ENCODE results near the gene DNAJC11. TPM values are rescaled to one million over a fixed set of nuclear protein-coding genes. Genes with fewer than 3 reads are reported as not detected.
"Not testable (repeated sequence)": the region's sequence is repeated elsewhere in the genome, so short reads cannot be mapped to it uniquely, and the experiment has no call there.

Gene DNAJC11
- total and polyA plus RNA-seq, 2 experiments from 2014 or later, result 35.3 to 39.5 TPM

DNA sequence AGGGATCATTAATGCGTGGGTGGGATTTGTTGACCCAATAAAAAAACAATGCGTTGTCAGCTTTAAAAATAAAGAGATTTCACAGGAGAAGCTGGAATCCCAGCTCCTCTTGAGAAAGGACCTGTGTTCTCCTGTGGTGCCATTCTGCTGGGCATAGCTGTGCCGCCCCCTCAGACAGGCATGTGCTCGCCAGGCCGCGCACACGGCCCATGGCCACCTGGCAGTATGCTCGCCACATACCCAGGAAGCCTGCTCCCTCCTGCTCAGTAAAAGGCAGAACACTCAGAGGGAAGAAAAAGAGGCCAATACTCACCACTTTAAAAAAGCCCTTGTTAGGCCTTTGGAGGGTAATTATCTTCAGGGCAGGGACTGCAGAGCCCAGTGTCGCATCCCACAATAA, 63.8 kb downstream of the DNAJC11 start:
- WGBS (ENCODE audit: low lambda C conversion rate, missing lambda C conversion rate), result 95% methylated on average over 9 of the region's 9 CpGs
- Histone ChIP-seq H3K4me1 (ENCODE audit: insufficient read depth) (no peaks in the 10 kb centered on the region), H3K9me2 (replicated peaks; ENCODE audit: insufficient read depth) (no peaks in the 10 kb centered on the region), H3K27me3 (no peaks in the 10 kb centered on the region), H2AFZ (no peak overlapping the region), H3K4me2 (no peak overlapping the region), H3K27ac (no peak overlapping the region), H3K9me3 (ENCODE audit: low read depth) (no peaks in the 10 kb centered on the region), H3K4me3 (no peak overlapping the region), H3K36me3 (replicated peaks; ENCODE audit: insufficient read depth, low read depth) (no peaks in the 10 kb centered on the region), H3K79me2 (no peaks in the 10 kb centered on the region), H4K20me1 (ENCODE audit: insufficient read depth, poor library complexity, severe bottlenecking) (no peaks in the 10 kb centered on the region)
- no peak for DNase-seq (ENCODE audit: low spot score)
- TF ChIP-seq, protein P1, sequence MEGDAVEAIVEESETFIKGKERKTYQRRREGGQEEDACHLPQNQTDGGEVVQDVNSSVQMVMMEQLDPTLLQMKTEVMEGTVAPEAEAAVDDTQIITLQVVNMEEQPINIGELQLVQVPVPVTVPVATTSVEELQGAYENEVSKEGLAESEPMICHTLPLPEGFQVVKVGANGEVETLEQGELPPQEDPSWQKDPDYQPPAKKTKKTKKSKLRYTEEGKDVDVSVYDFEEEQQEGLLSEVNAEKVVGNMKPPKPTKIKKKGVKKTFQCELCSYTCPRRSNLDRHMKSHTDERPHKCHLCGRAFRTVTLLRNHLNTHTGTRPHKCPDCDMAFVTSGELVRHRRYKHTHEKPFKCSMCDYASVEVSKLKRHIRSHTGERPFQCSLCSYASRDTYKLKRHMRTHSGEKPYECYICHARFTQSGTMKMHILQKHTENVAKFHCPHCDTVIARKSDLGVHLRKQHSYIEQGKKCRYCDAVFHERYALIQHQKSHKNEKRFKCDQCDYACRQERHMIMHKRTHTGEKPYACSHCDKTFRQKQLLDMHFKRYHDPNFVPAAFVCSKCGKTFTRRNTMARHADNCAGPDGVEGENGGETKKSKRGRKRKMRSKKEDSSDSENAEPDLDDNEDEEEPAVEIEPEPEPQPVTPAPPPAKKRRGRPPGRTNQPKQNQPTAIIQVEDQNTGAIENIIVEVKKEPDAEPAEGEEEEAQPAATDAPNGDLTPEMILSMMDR (IDR thresholded peaks at IDR 0.05; ENCODE audit: poor library complexity), result no peak
- no peak for TF ChIP-seq EZH2phosphoT487 (IDR thresholded peaks at IDR 0.05; ENCODE audit: low read depth, severe bottlenecking, unreplicated experiment)
- TF ChIP-seq EZH2 (IDR thresholded peaks at IDR 0.05; ENCODE audit: borderline replicate concordance), result no peak

DNA sequence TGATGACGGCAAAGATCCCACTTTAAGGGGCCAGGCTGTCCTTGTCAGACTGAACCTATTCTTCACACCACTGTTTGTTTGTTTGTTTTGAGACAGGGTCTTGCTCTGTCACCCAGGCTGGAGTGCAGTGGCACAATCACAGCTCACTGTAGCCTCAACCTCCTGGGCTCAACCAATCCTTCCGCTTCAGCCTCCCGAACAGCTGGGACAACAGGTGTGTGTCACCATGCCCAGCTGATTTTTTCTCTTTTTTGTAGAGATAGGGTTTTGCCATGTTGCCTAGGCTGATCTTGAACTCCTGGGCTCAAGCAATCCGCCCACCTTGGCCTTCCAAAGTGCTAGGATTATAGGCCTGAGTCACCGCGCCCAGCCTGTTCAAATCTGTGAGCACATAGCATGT, 64.8 kb downstream of the DNAJC11 start:
- H3K27me3 ChIP-seq; DNase-seq (ENCODE audit: low spot score); H3K36me3 ChIP-seq (replicated peaks; ENCODE audit: insufficient read depth, low read depth): not testable (repeated sequence)

GRCh38 chr1:6635910-6636760, 65.5 kb downstream of the DNAJC11 start:
- Histone ChIP-seq H3K4me2 (no peak overlapping the region), H3K9me2 (replicated peaks; ENCODE audit: insufficient read depth) (no peaks in the 10 kb centered on the region), H3K79me2 (no peaks in the 10 kb centered on the region), H3K36me3 (replicated peaks; ENCODE audit: insufficient read depth, low read depth) (no peaks in the 10 kb centered on the region), H3K9me3 (ENCODE audit: low read depth) (no peaks in the 10 kb centered on the region), H4K20me1 (ENCODE audit: insufficient read depth, poor library complexity, severe bottlenecking) (no peaks in the 10 kb centered on the region), H3K4me3 (no peak overlapping the region), H3K27me3 (no peaks in the 10 kb centered on the region), H3K27ac (no peak overlapping the region), H2AFZ (no peak overlapping the region), H3K4me1 (ENCODE audit: insufficient read depth) (no peaks in the 10 kb centered on the region)
- no peak for DNase-seq (ENCODE audit: low spot score)
- 89% methylated on average over 16 of the region's 16 CpGs for WGBS (ENCODE audit: low lambda C conversion rate, missing lambda C conversion rate)
- no peak for TF ChIP-seq EZH2 (IDR thresholded peaks at IDR 0.05; ENCODE audit: borderline replicate concordance)
- TF ChIP-seq, protein P1 (IDR thresholded peaks at IDR 0.05; ENCODE audit: poor library complexity), result no peak
- TF ChIP-seq EZH2phosphoT487 (IDR thresholded peaks at IDR 0.05; ENCODE audit: low read depth, severe bottlenecking, unreplicated experiment), result no peak

More for the DNA sequence above, 64.8 kb downstream of the DNAJC11 start:
- not testable (repeated sequence) for H4K20me1 ChIP-seq (ENCODE audit: insufficient read depth, poor library complexity, severe bottlenecking); H3K4me1 ChIP-seq (ENCODE audit: insufficient read depth); H3K4me3 ChIP-seq; H3K4me2 ChIP-seq; H3K9me3 ChIP-seq (ENCODE audit: low read depth); H3K27ac ChIP-seq; H3K9me2 ChIP-seq (replicated peaks; ENCODE audit: insufficient read depth); H3K79me2 ChIP-seq; H2AFZ ChIP-seq
- 90% methylated on average over 6 of the region's 6 CpGs for WGBS (ENCODE audit: low lambda C conversion rate, missing lambda C conversion rate)

GRCh38 chr1:6635161-6635909, 66.3 kb downstream of the DNAJC11 start:
- Histone ChIP-seq H3K9me2 (replicated peaks; ENCODE audit: insufficient read depth) (no peaks in the 10 kb centered on the region), H2AFZ (no peak overlapping the region), H3K4me3 (no peak overlapping the region), H3K79me2 (no peaks in the 10 kb centered on the region), H3K27me3 (no peaks in the 10 kb centered on the region), H3K9me3 (ENCODE audit: low read depth) (no peaks in the 10 kb centered on the region), H3K4me1 (ENCODE audit: insufficient read depth) (no peaks in the 10 kb centered on the region), H3K27ac (no peak overlapping the region), H3K36me3 (replicated peaks; ENCODE audit: insufficient read depth, low read depth) (no peaks in the 10 kb centered on the region), H4K20me1 (ENCODE audit: insufficient read depth, poor library complexity, severe bottlenecking) (no peaks in the 10 kb centered on the region), H3K4me2 (no peak overlapping the region)
- DNase-seq (ENCODE audit: low spot score), result no peak
- 96% methylated on average over 20 of the region's 20 CpGs for WGBS (ENCODE audit: low lambda C conversion rate, missing lambda C conversion rate)
- TF ChIP-seq EZH2phosphoT487 (IDR thresholded peaks at IDR 0.05; ENCODE audit: low read depth, severe bottlenecking, unreplicated experiment), result no peak

Measured in hepatocyte (in vitro differentiated cells).